IPS-15b (cell line): ENCODE measurements around the gene LMX1B.

ENCODE experiments used
- H3K27me3 ChIP-seq: one replicate; pipeline ENCODE4 v1.6.1; 2013; ENCODE audit warnings: low read length; ENCODE audit not compliant: control insufficient read depth, insufficient read depth
- H3K36me3 ChIP-seq: one replicate; pipeline ENCODE4 v1.6.1; 2013; ENCODE audit warnings: low read length; ENCODE audit not compliant: control insufficient read depth, insufficient read depth
- H3K4me1 ChIP-seq: one replicate; pipeline ENCODE4 v1.6.1; 2013; ENCODE audit warnings: mild to moderate bottlenecking, low read length; ENCODE audit not compliant: control insufficient read depth, insufficient read depth
- H3K4me3 ChIP-seq: one replicate; pipeline ENCODE4 v1.5.1; 2013; ENCODE audit warnings: low read depth, low read length
- H3K9ac ChIP-seq: one replicate; pipeline ENCODE4 v1.6.1; 2013; ENCODE audit warnings: low read depth, mild to moderate bottlenecking, low read length
- H3K9me3 ChIP-seq: one replicate; pipeline ENCODE4 v1.6.1; 2013; ENCODE audit warnings: mild to moderate bottlenecking, low read length; ENCODE audit not compliant: control insufficient read depth, insufficient read depth

Gene LMX1B

GRCh38 chr9:126658201-126658825 lies 44.6 kb downstream of the LMX1B start:
- Histone ChIP-seq H3K4me1 (peaks cover 4% of the 10 kb centered on the region), H3K9me3 (no peaks in the 10 kb centered on the region), H3K36me3 (no peaks in the 10 kb centered on the region), H3K4me3 (no peak overlapping the region), H3K9ac (no peak overlapping the region), H3K27me3 (peaks cover 24% of the 10 kb centered on the region)

DNA sequence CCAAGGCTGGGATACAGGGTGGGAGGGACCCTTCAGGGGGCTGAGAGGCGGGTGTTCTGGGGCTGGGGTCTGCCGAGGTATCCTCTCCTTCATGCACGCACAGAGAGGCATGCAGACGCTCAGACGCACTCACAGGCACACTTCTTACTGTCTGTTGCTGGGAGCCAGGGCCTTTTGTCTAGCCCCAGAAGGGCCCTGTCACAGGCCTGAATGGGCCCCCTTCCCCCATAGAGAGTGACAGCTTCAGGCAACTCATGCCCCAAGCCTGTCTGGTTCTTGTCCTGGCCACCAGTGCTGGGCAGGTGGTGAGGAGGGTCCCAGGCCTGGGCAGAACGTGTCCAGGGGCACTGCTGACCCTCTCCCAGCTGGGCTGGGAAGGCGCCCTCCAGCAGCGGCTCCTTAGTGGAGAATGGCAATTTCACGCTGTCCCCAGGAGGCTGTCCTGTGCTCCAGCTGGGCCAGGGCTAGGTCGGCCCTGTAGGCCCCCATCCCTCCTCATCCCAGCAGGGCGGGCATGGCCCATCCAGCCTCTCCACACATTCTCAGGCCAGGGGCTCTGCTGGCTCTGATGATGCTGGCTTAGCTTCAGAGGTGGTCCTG lies 45.3 kb downstream of the LMX1B start:
- H3K4me3 ChIP-seq, result no peak overlapping the region
- H3K9me3 ChIP-seq, result no peaks in the 10 kb centered on the region
- H3K9ac ChIP-seq, result no peak overlapping the region
- peaks cover 7% of the 10 kb centered on the region for H3K4me1 ChIP-seq
- no peaks in the 10 kb centered on the region for H3K36me3 ChIP-seq
- peaks cover 21% of the 10 kb centered on the region for H3K27me3 ChIP-seq

- Histone ChIP-seq H3K4me3 (no peak overlapping the region), H3K4me1 (peaks cover 15% of the 10 kb centered on the region), H3K9ac (no peak overlapping the region), H3K27me3 (peaks cover 16% of the 10 kb centered on the region), H3K36me3 (no peaks in the 10 kb centered on the region), H3K9me3 (no peaks in the 10 kb centered on the region)
These were observed 47.4 kb downstream of the LMX1B start for GRCh38 chr9:126661122-126661520.

- H3K9ac ChIP-seq, result no peak overlapping the region
- no peak overlapping the region for H3K4me3 ChIP-seq
- H3K27me3 ChIP-seq, result peaks cover 17% of the 10 kb centered on the region
- H3K9me3 ChIP-seq, result no peaks in the 10 kb centered on the region
- H3K4me1 ChIP-seq, result peaks cover 15% of the 10 kb centered on the region
- H3K36me3 ChIP-seq, result no peaks in the 10 kb centered on the region
These were observed 48.0 kb downstream of the LMX1B start for GRCh38 chr9:126661521-126662251.

- H3K36me3 ChIP-seq, result no peaks in the 10 kb centered on the region
- no peak overlapping the region for H3K9ac ChIP-seq
- H3K27me3 ChIP-seq, result peaks cover 29% of the 10 kb centered on the region
- peaks cover 15% of the 10 kb centered on the region for H3K4me1 ChIP-seq
- no peak overlapping the region for H3K4me3 ChIP-seq
- no peaks in the 10 kb centered on the region for H3K9me3 ChIP-seq
These were observed 49.9 kb downstream of the LMX1B start for GRCh38 chr9:126663661-126664072.

DNA sequence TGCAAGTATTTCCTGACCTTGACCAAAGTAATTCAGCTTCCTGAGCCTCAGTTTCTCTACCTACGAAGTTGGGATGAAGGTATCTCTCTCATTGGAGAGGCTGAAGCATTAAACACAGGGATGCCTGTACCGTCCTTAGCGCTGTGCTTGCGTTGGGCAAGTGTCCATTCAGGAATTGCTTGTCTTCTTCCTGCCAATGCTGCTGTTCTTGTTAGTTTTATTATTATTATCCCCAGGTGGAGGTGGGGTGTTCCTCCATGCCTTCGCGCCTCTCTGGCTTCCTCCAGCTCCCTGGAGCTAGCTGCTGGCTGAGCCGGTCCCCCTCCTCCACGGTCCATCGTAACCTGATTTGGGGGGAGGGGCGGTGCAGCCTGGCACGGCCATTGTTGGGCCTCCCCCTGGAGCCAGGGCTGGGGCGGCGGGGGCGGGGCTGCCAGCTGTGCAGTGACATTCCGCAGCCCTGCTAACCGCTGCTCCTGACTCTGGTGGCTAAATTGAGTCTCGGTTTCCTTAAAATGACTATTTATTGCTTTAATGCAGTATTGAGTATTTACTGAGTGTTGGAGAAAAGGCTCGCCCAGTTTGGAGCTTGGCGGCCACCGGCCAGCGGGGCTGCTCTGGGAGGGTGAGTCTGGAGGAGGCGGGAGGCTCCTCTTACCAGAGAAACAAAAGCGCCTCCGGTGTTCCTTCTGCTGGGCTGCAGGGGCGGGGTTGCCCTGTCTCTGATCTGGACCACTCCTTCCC lies 51.3 kb downstream of the LMX1B start:
- Histone ChIP-seq H3K27me3 (peaks cover 29% of the 10 kb centered on the region), H3K4me1 (peaks cover 15% of the 10 kb centered on the region), H3K4me3 (peak overlapping the region; percentile 39), H3K9ac (no peak overlapping the region), H3K9me3 (no peaks in the 10 kb centered on the region), H3K36me3 (no peaks in the 10 kb centered on the region)

- H3K9ac ChIP-seq, result no peak overlapping the region
- peak overlapping the region; percentile 39 for H3K4me3 ChIP-seq
- no peaks in the 10 kb centered on the region for H3K36me3 ChIP-seq
- H3K27me3 ChIP-seq, result peaks cover 27% of the 10 kb centered on the region
- no peaks in the 10 kb centered on the region for H3K9me3 ChIP-seq
- peaks cover 15% of the 10 kb centered on the region for H3K4me1 ChIP-seq
These were observed 51.9 kb downstream of the LMX1B start for GRCh38 chr9:126665644-126666035.

DNA sequence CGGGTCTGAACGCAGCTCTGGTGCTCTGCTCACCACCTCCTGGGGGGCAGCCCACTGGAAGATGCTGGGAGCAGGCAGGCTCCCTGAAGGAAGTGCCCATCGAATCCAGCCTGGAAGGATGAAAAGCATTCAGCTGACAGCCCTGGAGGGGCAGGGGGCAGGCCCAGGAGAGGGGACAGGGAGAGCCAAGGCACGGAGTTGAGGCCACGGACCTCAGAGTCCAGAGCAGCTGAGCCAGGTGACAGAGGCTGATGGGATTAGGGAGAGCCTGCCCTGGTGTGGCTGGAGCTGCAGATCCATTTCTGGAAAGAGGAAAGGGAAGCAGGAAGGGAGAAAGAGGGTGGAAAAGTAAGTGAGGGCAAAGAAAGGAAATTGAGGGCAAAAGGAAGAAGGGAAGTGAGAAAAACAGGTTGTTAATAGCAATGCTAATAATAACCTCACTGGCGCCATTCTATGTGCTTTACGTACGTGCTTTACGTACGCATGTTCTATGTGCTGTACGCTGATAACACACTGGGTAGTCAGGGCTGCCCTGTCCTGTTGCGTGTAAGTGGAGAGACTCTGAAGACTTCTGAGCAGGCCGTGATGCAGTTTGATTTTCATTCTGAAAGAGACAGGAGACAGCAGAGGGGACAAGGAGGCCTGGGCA lies 52.6 kb downstream of the LMX1B start:
- H3K4me3 ChIP-seq, result no peak overlapping the region

DNA sequence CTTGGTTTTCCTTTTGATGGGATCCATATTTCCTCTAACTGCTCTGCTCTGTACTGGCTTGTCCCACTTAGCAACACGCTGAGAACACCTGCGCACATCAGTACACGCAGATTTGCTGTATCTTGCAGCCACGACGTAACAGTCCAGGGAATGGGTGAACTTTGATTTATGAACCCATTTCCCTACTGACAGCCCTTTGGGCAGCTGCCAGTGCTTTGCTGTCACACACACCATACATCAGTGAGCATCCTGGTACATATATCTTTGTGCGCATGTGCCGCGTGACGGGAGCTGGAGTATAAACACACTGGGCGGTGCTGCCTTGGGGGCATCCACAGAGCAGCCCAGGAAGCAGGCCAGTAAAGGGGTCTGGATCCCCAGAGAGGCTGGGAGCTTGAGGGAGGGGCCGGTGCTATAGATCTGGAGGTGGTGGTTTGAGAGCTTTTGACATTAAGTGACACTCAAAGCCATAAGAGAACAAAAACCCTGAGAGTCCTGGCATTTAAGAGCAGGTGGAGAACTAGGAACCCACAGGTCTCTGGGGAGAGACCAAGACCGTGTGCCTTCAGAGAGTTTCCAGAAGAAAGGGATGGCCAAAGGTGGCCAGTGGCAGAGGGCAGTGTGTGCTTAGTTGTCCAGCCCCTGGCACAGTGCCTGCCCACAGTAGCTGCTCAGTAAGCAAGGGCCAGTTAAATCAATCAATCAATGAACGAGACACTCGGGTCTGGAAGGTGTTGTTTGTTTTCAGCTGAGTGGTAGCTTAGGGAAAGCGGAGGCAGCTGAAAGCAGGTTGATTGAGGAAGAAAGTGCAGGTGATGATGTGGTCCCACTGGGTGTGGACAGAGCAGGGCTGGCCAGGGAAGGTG lies 53.7 kb downstream of the LMX1B start:
- Histone ChIP-seq H3K9ac (no peak overlapping the region), H3K4me1 (peaks cover 11% of the 10 kb centered on the region), H3K27me3 (peaks cover 30% of the 10 kb centered on the region)

More for the DNA sequence above, 52.6 kb downstream of the LMX1B start:
- H3K9me3 ChIP-seq, result no peaks in the 10 kb centered on the region
- H3K36me3 ChIP-seq, result no peaks in the 10 kb centered on the region
- H3K27me3 ChIP-seq, result peaks cover 30% of the 10 kb centered on the region
- no peak overlapping the region for H3K9ac ChIP-seq
- H3K4me1 ChIP-seq, result peaks cover 15% of the 10 kb centered on the region

DNA sequence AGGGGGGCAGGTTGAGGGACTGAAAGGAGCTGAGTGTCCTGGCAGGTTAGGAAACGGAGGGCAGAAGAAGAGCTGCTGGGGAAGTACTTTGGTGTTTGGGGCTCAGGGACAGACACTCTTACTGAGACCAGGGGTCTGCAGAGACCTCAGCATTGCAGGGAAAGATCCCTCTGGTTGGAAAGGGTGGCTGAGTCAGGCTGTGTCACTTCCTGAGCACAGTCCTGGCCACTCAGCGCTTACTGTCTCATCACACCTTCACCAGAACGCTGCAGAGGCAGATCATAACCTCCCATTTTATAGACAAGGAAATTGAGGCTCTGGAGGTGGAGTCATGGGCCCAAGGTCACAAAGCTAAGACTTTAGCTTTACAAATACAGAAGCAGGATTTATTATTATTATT lies 54.3 kb downstream of the LMX1B start:
- H3K9ac ChIP-seq, result no peak overlapping the region
- no peaks in the 10 kb centered on the region for H3K9me3 ChIP-seq
- H3K4me3 ChIP-seq, result no peak overlapping the region
- peaks cover 13% of the 10 kb centered on the region for H3K4me1 ChIP-seq
- H3K27me3 ChIP-seq, result peaks cover 33% of the 10 kb centered on the region
- H3K36me3 ChIP-seq, result no peaks in the 10 kb centered on the region

More for the DNA sequence above, 53.7 kb downstream of the LMX1B start:
- H3K36me3 ChIP-seq, result no peaks in the 10 kb centered on the region
- H3K4me3 ChIP-seq, result no peak overlapping the region
- H3K9me3 ChIP-seq, result no peaks in the 10 kb centered on the region
